HEK293 (cell line): ENCODE results near the gene CIROP.
A peak's percentile ranks its signal among the peaks of the same experiment; 100 is the strongest.

Source experiments
- KLF16 ChIP-seq: fragments of 450-650 bp; formaldehyde crosslinking; IDR thresholded peaks from 2 replicates; pipeline ENCODE4 v1.5.1; 2017; ENCODE audit warnings: missing biosample characterization, missing genetic modification characterization
- KLF7 ChIP-seq: fragments of 450-650 bp; formaldehyde crosslinking; IDR thresholded peaks from 2 replicates; pipeline ENCODE4 v1.5.1; 2016; ENCODE audit warnings: missing biosample characterization, missing genetic modification characterization, borderline replicate concordance
- SETDB1 ChIP-seq: IDR thresholded peaks from one replicate; pipeline ENCODE4 v1.6.1; 2017; ENCODE audit warnings: mild to moderate bottlenecking, low read length, moderate library complexity, mixed read lengths; ENCODE audit not compliant: insufficient read length
- SP7 ChIP-seq: fragments of 450-650 bp; formaldehyde crosslinking; IDR thresholded peaks from 2 replicates; pipeline ENCODE4 v1.5.1; 2016; ENCODE audit warnings: missing biosample characterization, missing genetic modification characterization
- YY1 ChIP-seq: fragments of 450-650 bp; formaldehyde crosslinking; IDR thresholded peaks from 2 replicates; pipeline ENCODE4 v1.5.1; 2018; ENCODE audit warnings: missing biosample characterization, missing genetic modification characterization
- ZBTB7A ChIP-seq: fragments of 450-650 bp; formaldehyde crosslinking; IDR thresholded peaks from 2 replicates; pipeline ENCODE4 v1.5.1; 2016; ENCODE audit warnings: low read depth, missing biosample characterization, missing genetic modification characterization
- ZFP3 ChIP-seq: fragments of 450-650 bp; formaldehyde crosslinking; IDR thresholded peaks from 2 replicates; pipeline ENCODE4 v1.5.1; 2016; ENCODE audit warnings: low read depth, missing biosample characterization, missing genetic modification characterization
- ZNF10 ChIP-seq: fragments of 450-650 bp; formaldehyde crosslinking; IDR thresholded peaks from 2 replicates; pipeline ENCODE4 v1.5.1; 2017; ENCODE audit warnings: missing biosample characterization, missing genetic modification characterization
- ZNF138 ChIP-seq: fragments of 450-650 bp; formaldehyde crosslinking; IDR thresholded peaks from 2 replicates; pipeline ENCODE4 v1.5.1; 2016; ENCODE audit warnings: missing biosample characterization, missing genetic modification characterization, borderline replicate concordance
- ZNF221 ChIP-seq: fragments of 450-650 bp; formaldehyde crosslinking; IDR thresholded peaks from 2 replicates; pipeline ENCODE4 v1.5.1; 2017; ENCODE audit warnings: missing biosample characterization, missing genetic modification characterization, borderline replicate concordance
- ZNF24 ChIP-seq: fragments of 450-650 bp; formaldehyde crosslinking; IDR thresholded peaks from 2 replicates; pipeline ENCODE4 v1.5.1; 2016; ENCODE audit warnings: missing biosample characterization, missing genetic modification characterization
- ZNF514 ChIP-seq: fragments of 450-650 bp; formaldehyde crosslinking; IDR thresholded peaks from 2 replicates; pipeline ENCODE4 v1.5.1; 2016; ENCODE audit warnings: missing biosample characterization, missing genetic modification characterization
- ZNF549 ChIP-seq: fragments of 450-650 bp; IDR thresholded peaks from 2 replicates; pipeline ENCODE4 v1.5.1; 2018; ENCODE audit warnings: missing biosample characterization, missing genetic modification characterization, mild to moderate bottlenecking, inconsistent platforms, moderate library complexity
- ZNF561 ChIP-seq: fragments of 450-650 bp; IDR thresholded peaks from 2 replicates; pipeline ENCODE4 v1.5.1; 2018; ENCODE audit warnings: missing biosample characterization, missing genetic modification characterization, borderline replicate concordance
- ZNF610 ChIP-seq: fragments of 450-650 bp; formaldehyde crosslinking; IDR thresholded peaks from 2 replicates; pipeline ENCODE4 v1.5.1; 2016; ENCODE audit warnings: missing biosample characterization, missing genetic modification characterization, borderline replicate concordance
- ZNF623 ChIP-seq: fragments of 450-650 bp; formaldehyde crosslinking; IDR thresholded peaks from 2 replicates; pipeline ENCODE4 v1.5.1; 2016; ENCODE audit warnings: missing biosample characterization, missing genetic modification characterization
- ZNF76 ChIP-seq: fragments of 450-650 bp; formaldehyde crosslinking; IDR thresholded peaks from 2 replicates; pipeline ENCODE4; 2016; ENCODE audit warnings: low read depth, missing biosample characterization, missing genetic modification characterization, borderline replicate concordance
- TF ChIP-seq, protein P1 (sequence below): fragments of 450-650 bp; formaldehyde crosslinking; IDR thresholded peaks from 2 replicates; pipeline ENCODE4 v1.5.1; 2016; ENCODE audit warnings: missing biosample characterization, missing genetic modification characterization
- TF ChIP-seq, protein P2 (sequence below): fragments of 450-650 bp; formaldehyde crosslinking; IDR thresholded peaks from 2 replicates; pipeline ENCODE4 v1.5.1; 2016; ENCODE audit warnings: missing biosample characterization, missing genetic modification characterization
- TF ChIP-seq, protein P3 (sequence below): fragments of 450-650 bp; formaldehyde crosslinking; IDR thresholded peaks from 2 replicates; pipeline ENCODE4 v1.5.0; 2017; ENCODE audit warnings: missing biosample characterization, missing genetic modification characterization, borderline replicate concordance
- TF ChIP-seq, protein P4 (sequence below): fragments of 450-650 bp; formaldehyde crosslinking; IDR thresholded peaks from 2 replicates; pipeline ENCODE4 v1.5.1; 2017; ENCODE audit warnings: missing biosample characterization, missing genetic modification characterization
- TF ChIP-seq, protein P5 (sequence below): fragments of 450-650 bp; formaldehyde crosslinking; IDR thresholded peaks from 2 replicates; pipeline ENCODE4 v1.5.1; 2017; ENCODE audit warnings: missing biosample characterization, mild to moderate bottlenecking, missing genetic modification characterization, moderate library complexity

Gene CIROP

DNA sequence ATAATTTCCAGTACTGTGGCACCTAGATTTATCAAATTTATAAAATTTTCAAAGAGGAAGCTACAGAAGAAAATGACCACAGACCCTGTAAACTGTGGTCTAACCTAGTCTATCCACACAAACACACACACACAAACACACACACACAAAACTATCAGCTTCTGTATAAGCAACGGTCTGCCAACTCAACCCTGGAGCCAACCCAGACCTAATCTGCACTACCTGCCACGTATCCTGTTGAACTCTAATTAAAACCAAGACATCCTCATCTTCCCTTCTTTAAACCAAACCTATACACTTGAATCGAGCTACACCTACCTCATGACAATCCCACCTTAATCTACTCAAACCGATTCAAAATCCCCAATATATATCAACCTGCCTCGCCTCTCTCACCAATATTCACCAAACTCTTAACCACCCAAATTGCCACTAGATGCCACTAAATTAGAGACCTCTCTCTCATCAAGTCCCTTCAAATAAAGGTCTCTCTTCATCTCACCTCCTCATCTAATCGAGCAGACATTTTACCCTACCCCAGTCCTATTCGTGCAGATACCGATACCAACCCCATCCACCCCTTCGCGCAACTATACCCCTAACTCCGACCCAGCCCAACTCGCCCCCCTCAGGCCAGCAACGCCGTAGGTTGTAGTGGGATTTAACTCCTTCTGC lies 10.7 kb downstream of the CIROP start (continued):
- TF ChIP-seq, protein P1, sequence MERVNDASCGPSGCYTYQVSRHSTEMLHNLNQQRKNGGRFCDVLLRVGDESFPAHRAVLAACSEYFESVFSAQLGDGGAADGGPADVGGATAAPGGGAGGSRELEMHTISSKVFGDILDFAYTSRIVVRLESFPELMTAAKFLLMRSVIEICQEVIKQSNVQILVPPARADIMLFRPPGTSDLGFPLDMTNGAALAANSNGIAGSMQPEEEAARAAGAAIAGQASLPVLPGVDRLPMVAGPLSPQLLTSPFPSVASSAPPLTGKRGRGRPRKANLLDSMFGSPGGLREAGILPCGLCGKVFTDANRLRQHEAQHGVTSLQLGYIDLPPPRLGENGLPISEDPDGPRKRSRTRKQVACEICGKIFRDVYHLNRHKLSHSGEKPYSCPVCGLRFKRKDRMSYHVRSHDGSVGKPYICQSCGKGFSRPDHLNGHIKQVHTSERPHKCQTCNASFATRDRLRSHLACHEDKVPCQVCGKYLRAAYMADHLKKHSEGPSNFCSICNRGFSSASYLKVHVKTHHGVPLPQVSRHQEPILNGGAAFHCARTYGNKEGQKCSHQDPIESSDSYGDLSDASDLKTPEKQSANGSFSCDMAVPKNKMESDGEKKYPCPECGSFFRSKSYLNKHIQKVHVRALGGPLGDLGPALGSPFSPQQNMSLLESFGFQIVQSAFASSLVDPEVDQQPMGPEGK, result peak; percentile 72
- TF ChIP-seq YY1 (tag by site-specific recombination) (no peak), ZFP3 (tag by site-specific recombination) (no peak), ZNF24 (tag by site-specific recombination) (no peak), SETDB1 (no peak), ZNF561 (tag by site-specific recombination) (no peak), ZNF623 (no peak), ZNF10 (tag by site-specific recombination) (no peak), ZNF514 (tag by site-specific recombination) (no peak), ZNF76 (tag by site-specific recombination) (0 out of 2 replicates have a peak, but pooled peaks have one; percentile 9), SP7 (tag by site-specific recombination) (no peak), ZNF610 (tag by site-specific recombination) (0 out of 2 replicates have a peak, but pooled peaks have one; percentile 15), KLF7 (tag by site-specific recombination) (no peak), ZNF221 (no peak), ZNF549 (tag by site-specific recombination) (no peak), ZBTB7A (peak; percentile 32; the same call in 1 of the 2 replicates), KLF16 (no peak), ZNF138 (tag by site-specific recombination) (no peak)
- TF ChIP-seq, protein P2, sequence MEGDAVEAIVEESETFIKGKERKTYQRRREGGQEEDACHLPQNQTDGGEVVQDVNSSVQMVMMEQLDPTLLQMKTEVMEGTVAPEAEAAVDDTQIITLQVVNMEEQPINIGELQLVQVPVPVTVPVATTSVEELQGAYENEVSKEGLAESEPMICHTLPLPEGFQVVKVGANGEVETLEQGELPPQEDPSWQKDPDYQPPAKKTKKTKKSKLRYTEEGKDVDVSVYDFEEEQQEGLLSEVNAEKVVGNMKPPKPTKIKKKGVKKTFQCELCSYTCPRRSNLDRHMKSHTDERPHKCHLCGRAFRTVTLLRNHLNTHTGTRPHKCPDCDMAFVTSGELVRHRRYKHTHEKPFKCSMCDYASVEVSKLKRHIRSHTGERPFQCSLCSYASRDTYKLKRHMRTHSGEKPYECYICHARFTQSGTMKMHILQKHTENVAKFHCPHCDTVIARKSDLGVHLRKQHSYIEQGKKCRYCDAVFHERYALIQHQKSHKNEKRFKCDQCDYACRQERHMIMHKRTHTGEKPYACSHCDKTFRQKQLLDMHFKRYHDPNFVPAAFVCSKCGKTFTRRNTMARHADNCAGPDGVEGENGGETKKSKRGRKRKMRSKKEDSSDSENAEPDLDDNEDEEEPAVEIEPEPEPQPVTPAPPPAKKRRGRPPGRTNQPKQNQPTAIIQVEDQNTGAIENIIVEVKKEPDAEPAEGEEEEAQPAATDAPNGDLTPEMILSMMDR (tag by site-specific recombination), result peak; percentile 72; the same call in 1 of the 2 replicates
- TF ChIP-seq, protein P3, sequence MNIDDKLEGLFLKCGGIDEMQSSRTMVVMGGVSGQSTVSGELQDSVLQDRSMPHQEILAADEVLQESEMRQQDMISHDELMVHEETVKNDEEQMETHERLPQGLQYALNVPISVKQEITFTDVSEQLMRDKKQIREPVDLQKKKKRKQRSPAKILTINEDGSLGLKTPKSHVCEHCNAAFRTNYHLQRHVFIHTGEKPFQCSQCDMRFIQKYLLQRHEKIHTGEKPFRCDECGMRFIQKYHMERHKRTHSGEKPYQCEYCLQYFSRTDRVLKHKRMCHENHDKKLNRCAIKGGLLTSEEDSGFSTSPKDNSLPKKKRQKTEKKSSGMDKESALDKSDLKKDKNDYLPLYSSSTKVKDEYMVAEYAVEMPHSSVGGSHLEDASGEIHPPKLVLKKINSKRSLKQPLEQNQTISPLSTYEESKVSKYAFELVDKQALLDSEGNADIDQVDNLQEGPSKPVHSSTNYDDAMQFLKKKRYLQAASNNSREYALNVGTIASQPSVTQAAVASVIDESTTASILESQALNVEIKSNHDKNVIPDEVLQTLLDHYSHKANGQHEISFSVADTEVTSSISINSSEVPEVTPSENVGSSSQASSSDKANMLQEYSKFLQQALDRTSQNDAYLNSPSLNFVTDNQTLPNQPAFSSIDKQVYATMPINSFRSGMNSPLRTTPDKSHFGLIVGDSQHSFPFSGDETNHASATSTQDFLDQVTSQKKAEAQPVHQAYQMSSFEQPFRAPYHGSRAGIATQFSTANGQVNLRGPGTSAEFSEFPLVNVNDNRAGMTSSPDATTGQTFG, result no peak
- TF ChIP-seq, protein P4, sequence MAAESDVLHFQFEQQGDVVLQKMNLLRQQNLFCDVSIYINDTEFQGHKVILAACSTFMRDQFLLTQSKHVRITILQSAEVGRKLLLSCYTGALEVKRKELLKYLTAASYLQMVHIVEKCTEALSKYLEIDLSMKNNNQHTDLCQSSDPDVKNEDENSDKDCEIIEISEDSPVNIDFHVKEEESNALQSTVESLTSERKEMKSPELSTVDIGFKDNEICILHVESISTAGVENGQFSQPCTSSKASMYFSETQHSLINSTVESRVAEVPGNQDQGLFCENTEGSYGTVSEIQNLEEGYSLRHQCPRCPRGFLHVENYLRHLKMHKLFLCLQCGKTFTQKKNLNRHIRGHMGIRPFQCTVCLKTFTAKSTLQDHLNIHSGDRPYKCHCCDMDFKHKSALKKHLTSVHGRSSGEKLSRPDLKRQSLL (tag by site-specific recombination), result no peak
- TF ChIP-seq, protein P5, sequence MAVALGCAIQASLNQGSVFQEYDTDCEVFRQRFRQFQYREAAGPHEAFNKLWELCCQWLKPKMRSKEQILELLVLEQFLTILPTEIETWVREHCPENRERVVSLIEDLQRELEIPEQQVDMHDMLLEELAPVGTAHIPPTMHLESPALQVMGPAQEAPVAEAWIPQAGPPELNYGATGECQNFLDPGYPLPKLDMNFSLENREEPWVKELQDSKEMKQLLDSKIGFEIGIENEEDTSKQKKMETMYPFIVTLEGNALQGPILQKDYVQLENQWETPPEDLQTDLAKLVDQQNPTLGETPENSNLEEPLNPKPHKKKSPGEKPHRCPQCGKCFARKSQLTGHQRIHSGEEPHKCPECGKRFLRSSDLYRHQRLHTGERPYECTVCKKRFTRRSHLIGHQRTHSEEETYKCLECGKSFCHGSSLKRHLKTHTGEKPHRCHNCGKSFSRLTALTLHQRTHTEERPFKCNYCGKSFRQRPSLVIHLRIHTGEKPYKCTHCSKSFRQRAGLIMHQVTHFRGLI (tag by site-specific recombination), result peak; percentile 86
